HG03135 (cell line): Measurements from ENCODE around the gene FPR1.

Source experiments
- ATAC-seq: cut with Tn5 transposase; IDR thresholded peaks from one replicate; pipeline ENCODE4 v1.9.1; 2021; ENCODE audit warnings: mild to moderate bottlenecking, moderate library complexity; ENCODE audit not compliant: unreplicated experiment

The FPR1 gene

GRCh38 chr19:51751655-51752054, at the start of gene FPR1:
FPR1 (minus strand) TSS chr19:51751878; CDS start chr19:51746994, 4,884 bp downstream.
- ATAC-seq = no peak

- ATAC-seq = no peak
Observed at GRCh38 chr19:51800473-51801244, 49.0 kb upstream of the FPR1 start.

GRCh38 chr19:51799774-51800472, 48.2 kb upstream of the FPR1 start:
- ATAC-seq = no peak

- ATAC-seq = no peak
Observed at GRCh38 chr19:51799034-51799773, 47.5 kb upstream of the FPR1 start.

GRCh38 chr19:51798062-51798461, 46.4 kb upstream of the FPR1 start:
- ATAC-seq = no peak

- no peak for ATAC-seq
Observed at GRCh38 chr19:51797480-51797879, 45.8 kb upstream of the FPR1 start.

GRCh38 chr19:51796195-51796679, 44.6 kb upstream of the FPR1 start:
- ATAC-seq = no peak

- no peak for ATAC-seq
Observed at GRCh38 chr19:51794885-51795490, 43.3 kb upstream of the FPR1 start, which contains the start of gene FPR3. FPR3 (plus strand) TSS chr19:51795157; CDS start chr19:51823749, 28,592 bp downstream.

- ATAC-seq = no peak
Observed at GRCh38 chr19:51793994-51794393, 42.3 kb upstream of the FPR1 start.

- ATAC-seq = no peak
Observed at GRCh38 chr19:51792932-51793331, 41.3 kb upstream of the FPR1 start.

GRCh38 chr19:51789061-51789795, 37.5 kb upstream of the FPR1 start:
- ATAC-seq = no peak

GRCh38 chr19:51788029-51788428, 36.4 kb upstream of the FPR1 start:
- no peak for ATAC-seq

GRCh38 chr19:51786646-51787494, 35.2 kb upstream of the FPR1 start:
- no peak for ATAC-seq

- no peak for ATAC-seq
Observed at GRCh38 chr19:51784922-51785690, 33.4 kb upstream of the FPR1 start.

GRCh38 chr19:51784109-51784785, 32.6 kb upstream of the FPR1 start:
- no peak for ATAC-seq

- no peak for ATAC-seq
Observed at GRCh38 chr19:51783372-51783771, 31.7 kb upstream of the FPR1 start.

GRCh38 chr19:51781999-51782398, 30.3 kb upstream of the FPR1 start:
- no peak for ATAC-seq

- no peak for ATAC-seq
Observed at GRCh38 chr19:51780270-51780669, 28.6 kb upstream of the FPR1 start.
